Uterus (tissue), 2 donors: ENCODE data around the gene SLC35F1.

Experiments used
- POLR2A ChIP-seq, 2 donors: fragments of 450-650 bp; IDR thresholded peaks; one replicate each; pipeline ENCODE4 v1.6.1; 2016; ENCODE audit warnings: antibody characterized with exemption in 2 of 2, mild to moderate bottlenecking in 1 of 2, moderate library complexity in 1 of 2
- TF ChIP-seq, protein P1 (sequence below), 4 experiments: fragments of 200-600 bp in 2 of 4; fragments of 450-650 bp in 2 of 4; sonication (generic) in 2 of 4; IDR thresholded peaks; one replicate each; pipeline ENCODE4 v1.5.1; 2016 to 2019; ENCODE audit warnings: antibody characterized with exemption in 4 of 4, mild to moderate bottlenecking in 2 of 4, moderate library complexity in 1 of 4

DNA sequence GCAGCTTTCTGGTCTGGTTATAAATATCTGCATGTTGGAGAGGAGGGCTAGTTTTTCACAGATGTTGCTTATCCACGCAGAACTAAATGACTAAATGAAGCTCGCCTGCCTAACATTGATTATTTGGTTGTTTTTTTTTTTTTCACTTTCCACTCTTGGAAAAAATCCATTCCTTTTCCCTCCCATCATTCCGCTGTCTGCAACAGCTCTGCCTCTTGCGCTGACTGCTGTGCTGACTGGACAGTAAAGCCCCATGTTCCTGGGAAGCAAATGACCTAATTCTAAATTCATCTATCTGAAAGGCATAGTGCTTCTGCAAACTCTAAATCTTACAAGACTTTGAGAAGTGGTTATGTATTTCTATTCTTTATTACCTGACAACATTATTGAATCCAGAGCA, 385.5 kb downstream of the SLC35F1 start:
- TF ChIP-seq, protein P1, sequence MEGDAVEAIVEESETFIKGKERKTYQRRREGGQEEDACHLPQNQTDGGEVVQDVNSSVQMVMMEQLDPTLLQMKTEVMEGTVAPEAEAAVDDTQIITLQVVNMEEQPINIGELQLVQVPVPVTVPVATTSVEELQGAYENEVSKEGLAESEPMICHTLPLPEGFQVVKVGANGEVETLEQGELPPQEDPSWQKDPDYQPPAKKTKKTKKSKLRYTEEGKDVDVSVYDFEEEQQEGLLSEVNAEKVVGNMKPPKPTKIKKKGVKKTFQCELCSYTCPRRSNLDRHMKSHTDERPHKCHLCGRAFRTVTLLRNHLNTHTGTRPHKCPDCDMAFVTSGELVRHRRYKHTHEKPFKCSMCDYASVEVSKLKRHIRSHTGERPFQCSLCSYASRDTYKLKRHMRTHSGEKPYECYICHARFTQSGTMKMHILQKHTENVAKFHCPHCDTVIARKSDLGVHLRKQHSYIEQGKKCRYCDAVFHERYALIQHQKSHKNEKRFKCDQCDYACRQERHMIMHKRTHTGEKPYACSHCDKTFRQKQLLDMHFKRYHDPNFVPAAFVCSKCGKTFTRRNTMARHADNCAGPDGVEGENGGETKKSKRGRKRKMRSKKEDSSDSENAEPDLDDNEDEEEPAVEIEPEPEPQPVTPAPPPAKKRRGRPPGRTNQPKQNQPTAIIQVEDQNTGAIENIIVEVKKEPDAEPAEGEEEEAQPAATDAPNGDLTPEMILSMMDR (IDR thresholded peaks at IDR 0.05), result no peak
- TF ChIP-seq POLR2A (IDR thresholded peaks at IDR 0.05), result no peak
